A549 (cell line): ENCODE results near the gene SLC16A9.

Experiments used
- CBX2 ChIP-seq: fragments of 200-600 bp; sonication (generic); IDR thresholded peaks from 2 replicates; pipeline ENCODE4 v1.6.1; 2016; ENCODE audit warnings: low read depth, mild to moderate bottlenecking, borderline replicate concordance
- CTCF ChIP-seq: fragments of >200 bp; sonication (Bioruptor Twin); formaldehyde crosslinking; IDR thresholded peaks from 3 replicates; pipeline ENCODE4 v1.5.1; 2016
- ESRRA ChIP-seq: fragments of 150-350 bp; IDR thresholded peaks from 2 replicates; pipeline ENCODE4 v1.6.1; 2014; ENCODE audit warnings: mild to moderate bottlenecking, low read length, borderline replicate concordance
- FOSB ChIP-seq: fragments of 250-450 bp; sonication (Bioruptor Pico); IDR thresholded peaks from 2 replicates; pipeline ENCODE4 v1.5.0; 2020; ENCODE audit warnings: mild to moderate bottlenecking, moderate library complexity
- FOSL2 ChIP-seq, 2 experiments: fragments of 450-650 bp in 1 of 2; fragments of >200 bp in 1 of 2; sonication (Bioruptor Twin) in 1 of 2; formaldehyde crosslinking; IDR thresholded peaks; 2 replicates each; pipeline versions ENCODE4 v1.5.0 to v1.6.1; 2016 to 2020; ENCODE audit warnings: mild to moderate bottlenecking in 1 of 2, moderate library complexity in 1 of 2
- NFE2L2 ChIP-seq: fragments of 150-350 bp; conservative IDR thresholded peaks from 2 replicates; pipeline ENCODE4 v1.6.1; 2014; ENCODE audit warnings: low read length
- POLR2A ChIP-seq: IDR thresholded peaks from 2 replicates; pipeline ENCODE4 v1.6.1; 2012; ENCODE audit warnings: mild to moderate bottlenecking, low read length
- RAD21 ChIP-seq, 2 experiments: fragments of >200 bp in 1 of 2; sonication (Bioruptor Twin) in 1 of 2; formaldehyde crosslinking in 1 of 2; IDR thresholded peaks in 1 of 2; conservative IDR thresholded peaks in 1 of 2; 2 replicates in 1 of 2; 3 replicates in 1 of 2; pipeline ENCODE4 v1.6.1; 2012 to 2018; ENCODE audit warnings: inconsistent platforms in 1 of 2
- SREBF2 ChIP-seq: fragments of 450-650 bp; IDR thresholded peaks from 2 replicates; pipeline ENCODE4 v1.6.1; 2014; ENCODE audit warnings: mild to moderate bottlenecking, moderate library complexity

GRCh38 chr10:59713196-59713821 is 3.7 kb upstream of the SLC16A9 start:
- TF ChIP-seq CTCF, result no peak
- no peak for TF ChIP-seq SREBF2
- TF ChIP-seq ESRRA, result no peak
- no peak for TF ChIP-seq POLR2A
- TF ChIP-seq CBX2, result no peak
- no peak for TF ChIP-seq RAD21 (conservative IDR thresholded peaks at IDR 0.05 in 1 of 2, IDR thresholded peaks at IDR 0.05 in 1 of 2)
- no peak for TF ChIP-seq FOSL2 (IDR thresholded peaks at IDR 0.05)
- no peak for TF ChIP-seq FOSL2 (CRISPR knock-in tag; IDR thresholded peaks at IDR 0.05)
- no peak for TF ChIP-seq FOSB (CRISPR knock-in tag)
- no peak for TF ChIP-seq NFE2L2
